ENCODE data around the gene PCSK7.
"Not testable (repeated sequence)": the region's sequence is repeated elsewhere in the genome, so short reads cannot be mapped to it uniquely, and the experiment has no call there.

The PCSK7 gene

DNA sequence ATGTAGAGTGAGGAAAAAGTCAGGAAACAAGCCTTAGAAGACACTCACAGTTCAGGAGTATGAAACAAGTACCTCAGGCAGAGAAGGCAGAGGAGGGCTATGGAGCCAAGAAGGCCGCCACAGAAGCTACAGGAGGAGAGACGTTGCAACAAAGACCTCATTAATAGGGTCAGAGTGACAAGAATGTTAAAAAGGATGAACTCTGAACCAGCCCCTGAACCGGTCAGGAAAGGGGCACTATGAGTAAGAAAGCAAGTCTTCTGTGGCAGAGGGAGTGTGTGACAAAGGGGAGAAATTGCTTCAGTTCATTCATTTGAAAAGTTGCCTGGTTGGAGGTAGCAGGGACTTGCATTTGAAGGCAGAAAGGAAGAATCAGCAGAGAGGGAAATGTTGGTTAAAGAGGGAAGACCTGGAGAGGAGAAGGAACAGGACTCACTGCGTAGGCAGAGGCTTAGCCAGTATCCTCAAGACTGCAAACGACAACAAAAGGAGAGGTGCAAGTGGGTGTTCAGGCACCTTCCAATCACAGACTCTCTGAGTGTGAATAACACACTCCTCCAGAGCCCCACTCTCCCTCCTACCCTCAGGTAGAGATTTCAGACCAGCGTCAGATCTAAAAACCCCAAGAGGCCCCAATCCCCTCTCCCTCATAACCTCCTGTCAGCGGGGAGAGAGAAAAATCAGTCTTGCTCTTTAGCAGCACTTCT is 17.3 kb downstream of the PCSK7 start:
- no peak for DNase-seq

DNA sequence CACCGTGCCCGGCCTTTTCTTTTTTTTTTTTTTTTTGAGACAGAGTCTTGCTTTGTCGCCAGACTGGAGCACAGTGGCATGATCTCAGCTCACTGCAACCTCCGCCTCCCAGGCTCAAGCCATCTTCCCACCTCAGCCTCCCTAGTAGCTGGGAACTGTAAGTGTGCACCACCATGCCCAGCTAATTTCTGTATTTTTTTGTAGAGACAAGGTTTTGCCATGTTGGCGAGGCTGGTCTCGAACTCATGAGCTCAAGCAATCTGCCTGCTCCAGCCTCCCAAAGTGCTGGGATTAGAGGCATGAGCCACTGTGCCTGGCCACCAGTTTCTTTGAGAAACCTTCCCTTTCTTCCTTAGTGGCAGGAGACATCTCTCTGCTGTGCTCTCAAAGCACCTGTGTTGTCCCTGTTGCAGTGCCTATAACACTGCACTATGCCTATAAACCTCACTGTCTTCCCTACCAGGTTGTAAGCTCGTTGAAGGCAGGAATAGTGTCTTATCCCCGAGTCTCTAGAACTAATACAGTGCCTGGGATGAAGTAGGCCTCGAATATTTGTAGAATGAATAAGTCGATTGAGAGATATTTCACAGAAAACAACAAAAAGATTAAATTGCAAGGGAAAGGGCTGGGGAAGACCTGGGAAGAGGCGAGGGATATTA is 19.0 kb downstream of the PCSK7 start:
- no peak for DNase-seq

DNA sequence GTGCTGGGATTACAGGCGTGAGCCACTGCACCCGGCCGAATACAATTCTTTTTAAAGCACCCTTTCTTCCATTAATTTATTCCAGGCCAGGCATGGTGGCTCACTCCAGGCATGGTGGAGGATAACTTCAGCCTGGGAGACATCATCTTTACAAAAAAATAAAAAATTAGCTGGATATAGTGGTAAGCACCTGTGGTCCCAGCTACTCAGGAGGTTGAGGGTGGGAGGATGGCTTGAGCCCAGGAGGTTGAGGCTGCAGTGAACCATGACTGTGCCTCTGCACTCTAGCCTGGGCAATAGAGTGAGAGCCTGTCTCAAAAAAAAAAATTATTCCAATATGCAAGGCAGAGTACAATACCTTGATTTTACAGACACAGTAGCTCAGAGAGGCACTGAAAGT is 21.3 kb downstream of the PCSK7 start:
- no peak for DNase-seq

DNA sequence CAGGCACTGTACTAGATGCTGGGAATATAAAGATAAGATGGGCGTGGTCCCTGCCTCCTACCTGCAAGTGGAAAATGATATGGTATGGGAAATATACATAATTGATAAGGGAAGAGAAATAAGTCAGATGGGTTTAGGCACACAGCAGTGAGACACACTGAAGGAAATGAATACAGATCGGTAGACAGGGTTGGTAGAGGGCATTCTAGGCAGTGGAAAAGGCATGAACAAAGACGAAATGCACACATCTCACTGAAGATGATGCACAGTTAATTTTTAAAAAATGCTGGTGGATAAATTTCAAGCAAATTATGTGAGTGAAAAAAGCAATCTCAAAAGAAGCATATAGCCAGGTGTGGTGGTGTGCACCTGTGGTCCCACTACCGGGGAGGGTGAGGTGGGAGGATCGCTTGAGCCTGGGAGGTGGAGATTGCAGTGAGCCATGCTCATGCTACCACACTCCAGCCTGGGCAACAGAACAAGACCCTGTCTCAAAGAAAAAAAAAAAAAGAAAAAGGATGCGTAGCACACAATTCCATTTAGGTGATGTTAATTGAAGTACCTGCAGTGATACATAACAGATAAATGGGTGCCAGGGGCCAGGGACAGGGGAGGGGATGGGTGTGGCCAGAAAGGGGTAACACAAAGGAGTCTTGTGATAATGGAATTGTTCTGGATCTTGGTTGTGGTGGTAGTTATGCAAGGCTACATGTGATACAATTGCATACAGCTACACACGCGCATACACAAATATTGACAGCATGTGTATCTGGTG is 22.3 kb downstream of the PCSK7 start:
- DNase-seq: peak; percentile 49

- DNase-seq: peak; percentile 42
Measured at GRCh38 chr11:117208710-117209109, 23.2 kb downstream of the PCSK7 start.

DNA sequence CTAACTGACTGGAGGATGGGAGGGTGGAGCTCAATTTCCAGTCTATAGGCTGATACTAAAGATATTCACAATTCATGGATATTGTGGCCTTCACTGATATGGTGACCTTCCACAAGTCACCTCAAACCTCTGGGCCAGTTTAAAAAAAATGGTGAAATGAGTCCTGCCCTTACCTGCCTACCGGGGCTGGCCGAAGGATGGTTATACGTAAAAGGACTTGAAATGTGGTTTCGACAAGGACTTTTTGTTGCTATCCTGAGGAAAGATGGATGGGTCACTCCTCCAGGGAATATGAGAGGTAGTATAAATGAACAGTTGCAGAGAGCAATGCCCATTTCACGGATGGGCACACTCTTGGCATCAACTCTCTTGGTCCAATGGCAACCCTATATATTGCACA is 24.4 kb downstream of the PCSK7 start:
- DNase-seq: not testable (repeated sequence)

DNA sequence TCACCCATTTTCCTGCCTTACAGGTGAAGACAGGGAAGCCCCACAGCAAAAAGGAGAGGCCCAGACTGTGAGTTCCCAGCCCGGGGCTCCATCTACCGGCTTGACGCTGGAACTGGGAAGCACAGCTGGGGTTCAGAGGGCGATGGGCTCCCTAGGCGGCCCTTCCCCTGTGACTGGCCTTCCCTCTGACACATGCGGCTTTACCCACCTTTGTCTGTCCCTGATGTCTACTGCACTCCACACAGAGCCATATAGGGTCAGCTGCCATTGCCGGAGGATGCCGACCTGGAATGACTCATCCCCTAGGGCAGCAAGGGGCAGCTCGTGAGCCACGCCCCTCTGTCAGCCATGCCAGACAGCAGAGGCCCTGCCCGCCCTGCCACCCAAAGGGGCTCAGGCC is 25.0 kb downstream of the PCSK7 start:
- DNase-seq: not testable (repeated sequence)

GRCh38 chr11:117206111-117206510 is 25.8 kb downstream of the PCSK7 start:
- not testable (repeated sequence) for DNase-seq

DNA sequence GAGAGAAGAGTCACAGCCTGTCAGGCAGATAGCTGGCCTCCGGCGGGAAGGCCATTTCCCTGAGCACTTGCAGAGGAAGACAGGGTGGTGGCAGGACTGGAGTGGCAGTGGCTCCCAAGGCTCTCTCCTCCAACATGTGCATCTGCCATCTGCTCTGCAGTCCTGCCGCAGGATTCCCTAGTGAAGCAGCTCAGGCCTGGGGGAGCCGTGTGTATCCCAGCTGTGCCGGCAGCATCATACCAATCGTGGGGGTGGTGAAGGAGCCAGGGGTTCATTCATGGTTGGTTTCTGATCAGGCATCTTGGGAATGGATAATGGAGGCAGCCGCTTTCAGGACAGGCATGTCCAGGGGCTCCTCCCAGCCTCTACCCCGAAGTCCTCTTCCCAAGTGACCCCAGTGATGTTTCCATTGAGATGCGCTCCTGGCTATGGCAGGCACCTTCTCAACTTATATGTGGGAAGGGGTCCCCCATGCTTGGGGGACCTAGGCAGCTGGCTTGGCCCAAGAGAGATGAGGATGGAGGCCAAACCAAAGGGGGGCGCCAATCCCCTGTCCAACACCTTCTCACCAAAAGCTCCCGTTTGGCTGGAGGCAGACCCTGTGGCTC is 26.6 kb downstream of the PCSK7 start:
- no peak for DNase-seq

DNA sequence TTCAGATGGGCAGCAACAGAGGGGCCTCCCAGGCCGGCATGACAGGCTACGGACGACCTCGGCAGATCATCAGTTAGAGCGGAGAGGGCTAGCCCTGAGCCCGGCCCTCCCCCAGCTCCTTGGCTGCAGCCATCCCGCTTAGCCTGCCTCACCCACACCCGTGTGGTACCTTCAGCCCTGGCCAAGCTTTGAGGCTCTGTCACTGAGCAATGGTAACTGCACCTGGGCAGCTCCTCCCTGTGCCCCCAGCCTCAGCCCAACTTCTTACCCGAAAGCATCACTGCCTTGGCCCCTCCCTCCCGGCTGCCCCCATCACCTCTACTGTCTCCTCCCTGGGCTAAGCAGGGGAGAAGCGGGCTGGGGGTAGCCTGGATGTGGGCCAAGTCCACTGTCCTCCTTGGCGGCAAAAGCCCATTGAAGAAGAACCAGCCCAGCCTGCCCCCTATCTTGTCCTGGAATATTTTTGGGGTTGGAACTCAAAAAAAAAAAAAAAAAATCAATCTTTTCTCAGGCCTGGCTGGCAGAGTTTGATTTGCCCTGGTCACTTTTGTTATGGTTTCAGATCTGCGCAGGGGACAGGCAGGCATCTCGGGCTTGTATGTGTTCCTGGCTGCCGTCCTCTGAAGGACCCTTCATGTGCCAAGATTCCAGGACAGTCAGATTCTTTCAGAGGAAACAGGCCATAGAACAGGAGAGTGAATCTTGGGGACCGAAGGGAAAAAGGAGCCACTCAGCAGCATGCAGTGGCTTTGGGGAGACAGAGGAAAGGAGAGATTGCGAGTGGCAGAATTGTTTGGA is 27.4 kb downstream of the PCSK7 start:
- no peak for DNase-seq

GRCh38 chr11:117203069-117203407 is 28.8 kb downstream of the PCSK7 start:
- no peak for DNase-seq

DNA sequence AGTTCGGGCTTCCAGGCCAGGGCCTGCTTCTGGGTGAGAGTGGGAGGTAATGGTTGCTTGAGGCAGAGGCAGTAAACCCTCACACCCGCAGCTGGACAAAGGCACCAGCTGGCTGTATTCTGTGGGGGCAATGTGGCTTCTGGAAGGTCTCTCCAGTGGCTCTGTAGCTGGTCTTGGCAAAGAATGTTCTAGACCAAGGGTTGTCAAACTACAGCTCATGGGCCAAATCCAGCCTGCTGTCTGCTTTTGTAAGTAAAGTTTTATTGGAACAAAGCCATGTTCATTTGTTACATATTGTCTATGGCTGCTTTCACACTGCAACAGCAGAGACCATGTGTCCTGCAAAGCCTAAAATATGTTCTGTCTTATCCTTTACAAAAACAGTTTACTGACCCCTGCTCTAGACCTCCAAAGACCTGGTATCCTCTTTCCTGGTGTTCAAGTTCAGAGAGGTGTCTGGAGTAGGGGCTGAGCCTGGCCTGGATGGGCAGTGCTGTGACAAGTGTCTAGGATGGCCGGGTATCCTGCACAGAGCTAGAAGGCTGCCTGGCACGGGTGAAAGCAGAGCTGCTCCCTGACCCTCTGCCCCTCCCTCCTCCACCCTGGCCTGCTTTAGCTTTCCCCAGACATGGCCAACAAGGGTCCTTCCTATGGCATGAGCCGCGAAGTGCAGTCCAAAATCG is 29.3 kb downstream of the PCSK7 start:
- DNase-seq: peak; percentile 26

- DNase-seq: peak; percentile 19
Measured at GRCh38 chr11:117201658-117202305, 30.1 kb downstream of the PCSK7 start.

DNA sequence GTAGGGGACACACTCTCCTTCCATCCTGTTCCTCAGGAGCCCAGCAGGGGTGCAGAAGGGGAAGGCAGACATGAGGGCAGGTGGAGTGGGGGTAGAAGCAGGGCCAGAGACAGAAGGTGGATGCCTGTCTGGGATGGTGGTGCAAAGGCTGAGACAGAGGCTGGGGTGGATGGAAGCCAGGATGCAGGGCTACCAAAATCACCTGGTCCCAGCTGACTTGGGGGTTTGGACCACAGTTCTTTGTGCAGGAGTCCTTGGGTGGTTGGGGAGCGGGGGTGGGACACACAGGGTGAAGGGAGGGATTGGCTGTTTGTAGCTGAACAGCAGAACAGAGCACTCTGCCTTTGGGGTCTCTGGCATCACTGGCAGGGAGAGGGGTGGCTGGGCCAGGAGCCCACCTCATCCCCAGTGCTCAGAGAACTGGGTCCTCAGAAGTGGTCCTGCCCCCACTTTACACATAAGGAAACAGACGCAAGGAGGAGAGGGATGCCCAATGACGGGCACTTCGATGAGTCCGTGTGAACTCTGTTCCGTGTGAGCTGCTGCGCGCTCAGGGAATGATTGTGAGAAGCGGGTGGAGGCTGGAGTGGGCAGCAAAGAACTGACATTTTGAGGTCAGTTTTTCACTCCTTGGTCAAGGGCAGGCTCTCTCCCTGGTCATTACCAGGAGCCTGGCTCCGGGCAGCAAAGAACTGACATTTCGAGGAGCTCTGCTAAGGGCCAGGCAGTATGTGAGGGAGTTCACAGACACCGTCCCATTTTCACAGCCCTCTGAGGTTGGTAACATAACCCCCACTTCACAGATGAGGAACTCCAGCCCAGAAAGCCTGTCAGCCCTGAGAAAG is 30.8 kb downstream of the PCSK7 start:
- peak; percentile 30 for DNase-seq

- peak; percentile 60 for DNase-seq
Measured at GRCh38 chr11:117199916-117200812, 31.7 kb downstream of the PCSK7 start.

- DNase-seq: peak; percentile 99
Measured at GRCh38 chr11:117199053-117199915, 32.6 kb downstream of the PCSK7 start, which contains the start of gene TAGLN. Gene TAGLN, plus strand, starts transcription at chr11:117199370. Its CDS starts 3,644 bp downstream, at chr11:117203014.

- DNase-seq: no peak
Measured at GRCh38 chr11:117198613-117199012, 33.3 kb downstream of the PCSK7 start.
